Measurements from ENCODE around the gene CAMTA1. TPM values are rescaled to one million over a fixed set of nuclear protein-coding genes. Genes with fewer than 3 reads are reported as not detected.

The CAMTA1 gene
- total and polyA plus RNA-seq, 3 experiments from 2014 or later, result 60.2 to 79.0 (median 61.7) TPM

DNA sequence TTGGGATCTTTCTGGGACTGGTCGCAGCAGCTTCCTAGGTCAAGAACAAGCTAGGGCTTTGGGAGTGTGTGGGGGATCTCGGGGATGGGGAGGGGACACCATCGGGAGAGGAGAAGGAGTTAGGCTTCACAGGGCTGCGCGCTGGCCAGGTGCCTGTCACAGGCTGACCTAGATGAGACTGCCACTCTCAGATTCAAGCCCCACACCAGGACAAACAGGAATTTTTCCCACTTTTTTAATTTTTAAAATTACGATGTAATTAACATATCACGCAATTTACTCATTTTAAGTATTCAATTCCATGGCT, 180.6 kb downstream of the CAMTA1 start:
- ChIA-PET POLR2A (no interaction called here), CTCF (no interaction called here)
- H3K4me3 ChIP-seq (ENCODE audit: low read length), result no peak overlapping the region
- H3K36me3 ChIP-seq (ENCODE audit: insufficient read depth, low read length), result no peaks in the 10 kb centered on the region
- H3K27ac Mint-ChIP-seq, result peak overlapping the region in 1 of 8 donors; percentile 14
- peaks cover 0 to 3% (median 0%) of the 10 kb centered on the region in 5 donors for H3K9me3 Mint-ChIP-seq
- no peaks in the 10 kb centered on the region for H3K36me3 Mint-ChIP-seq
- peaks cover 12 to 30% (median 15%) of the 10 kb centered on the region in 3 donors for H3K4me1 Mint-ChIP-seq
- H3K27me3 Mint-ChIP-seq, result peaks cover 26 to 69% of the 10 kb centered on the region in 2 donors
- no peak overlapping the region for H3K27ac ChIP-seq (ENCODE audit: low read depth, low read length)
- H3K4me3 Mint-ChIP-seq, result no peak overlapping the region
- DNase-seq, result no peak
- H3K4me1 ChIP-seq (ENCODE audit: insufficient read depth, low read length), result peaks cover 24% of the 10 kb centered on the region
- peaks cover 18% of the 10 kb centered on the region for H3K27me3 ChIP-seq (ENCODE audit: insufficient read depth, low read length, poor library complexity, severe bottlenecking)
- no peaks in the 10 kb centered on the region for H3K9me3 ChIP-seq (ENCODE audit: low read length)

- ChIA-PET CTCF (no interaction called here), POLR2A (no interaction called here)
- Histone ChIP-seq H3K36me3 (ENCODE audit: insufficient read depth, low read length) (no peaks in the 10 kb centered on the region), H3K4me3 (ENCODE audit: low read length) (no peak overlapping the region), H3K27ac (ENCODE audit: low read depth, low read length) (no peak overlapping the region), H3K9me3 (ENCODE audit: low read length) (no peaks in the 10 kb centered on the region), H3K4me1 (ENCODE audit: insufficient read depth, low read length) (peaks cover 24% of the 10 kb centered on the region), H3K27me3 (ENCODE audit: insufficient read depth, low read length, poor library complexity, severe bottlenecking) (peaks cover 18% of the 10 kb centered on the region)
- Mint-ChIP-seq H3K4me3 (no peak overlapping the region), H3K36me3 (no peaks in the 10 kb centered on the region), H3K27ac (no peak overlapping the region), H3K9me3 (peaks cover 0 to 3% (median 0%) of the 10 kb centered on the region in 5 donors), H3K4me1 (peaks cover 12 to 30% (median 15%) of the 10 kb centered on the region in 3 donors), H3K27me3 (peaks cover 24 to 65% of the 10 kb centered on the region in 2 donors)
- no peak for DNase-seq
These were observed 181.1 kb downstream of the CAMTA1 start for GRCh38 chr1:6966326-6966725.

DNA sequence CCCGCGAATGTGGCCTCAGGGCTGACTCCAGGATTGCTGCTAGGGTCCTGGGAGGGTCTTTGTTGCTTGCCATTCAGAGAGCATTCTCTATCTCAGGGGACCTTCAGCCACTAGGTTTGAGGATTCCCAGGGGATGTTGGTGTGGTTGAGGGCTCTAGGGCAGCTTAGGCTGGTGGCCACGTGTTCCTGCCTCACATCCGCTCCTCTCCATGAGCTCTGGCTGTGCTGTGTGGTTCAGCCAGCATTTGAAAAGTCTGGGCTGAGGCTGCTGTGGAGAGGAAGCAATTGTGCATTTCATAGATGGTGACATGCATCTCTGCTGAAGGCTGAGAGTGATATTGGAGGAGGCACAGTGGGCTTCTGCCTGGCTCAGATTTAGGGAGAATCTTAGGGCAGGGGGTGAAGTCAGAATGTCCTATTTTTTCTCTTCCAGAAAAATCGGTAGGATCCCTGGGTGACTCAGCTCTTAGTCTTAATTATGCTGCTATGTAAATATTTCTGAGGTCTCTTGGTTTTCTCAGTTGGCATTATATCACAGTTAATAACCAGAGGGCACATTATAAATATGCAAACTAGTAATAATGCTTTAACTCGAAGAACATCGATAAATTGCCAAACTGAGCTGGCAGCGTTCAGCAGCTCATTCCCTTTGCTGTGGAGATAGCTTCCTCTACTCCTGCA, 182.3 kb downstream of the CAMTA1 start:
- peaks cover 24% of the 10 kb centered on the region for H3K4me1 ChIP-seq (ENCODE audit: insufficient read depth, low read length)
- no peaks in the 10 kb centered on the region for H3K9me3 ChIP-seq (ENCODE audit: low read length)
- H3K27me3 Mint-ChIP-seq, result peaks cover 26 to 61% of the 10 kb centered on the region in 2 donors
- ChIA-PET CTCF (no interaction called here), POLR2A (no interaction called here)
- H3K27me3 ChIP-seq (ENCODE audit: insufficient read depth, low read length, poor library complexity, severe bottlenecking), result peaks cover 18% of the 10 kb centered on the region
- H3K4me3 ChIP-seq (ENCODE audit: low read length), result no peak overlapping the region
- no peak for DNase-seq
- no peaks in the 10 kb centered on the region for H3K36me3 ChIP-seq (ENCODE audit: insufficient read depth, low read length)
- no peak overlapping the region for H3K27ac ChIP-seq (ENCODE audit: low read depth, low read length)
- no peaks in the 10 kb centered on the region for H3K36me3 Mint-ChIP-seq
- peaks cover 12 to 27% (median 15%) of the 10 kb centered on the region in 3 donors for H3K4me1 Mint-ChIP-seq
- H3K27ac Mint-ChIP-seq, result no peak overlapping the region
- peaks cover 0 to 3% (median 0%) of the 10 kb centered on the region in 5 donors for H3K9me3 Mint-ChIP-seq
- no peak overlapping the region for H3K4me3 Mint-ChIP-seq

GRCh38 chr1:6969106-6969505, 183.9 kb downstream of the CAMTA1 start:
- Mint-ChIP-seq H3K4me1 (peaks cover 7 to 13% (median 12%) of the 10 kb centered on the region in 3 donors), H3K27me3 (peaks cover 19 to 55% of the 10 kb centered on the region in 2 donors)
- POLR2A ChIA-PET, result no interaction called here

DNA sequence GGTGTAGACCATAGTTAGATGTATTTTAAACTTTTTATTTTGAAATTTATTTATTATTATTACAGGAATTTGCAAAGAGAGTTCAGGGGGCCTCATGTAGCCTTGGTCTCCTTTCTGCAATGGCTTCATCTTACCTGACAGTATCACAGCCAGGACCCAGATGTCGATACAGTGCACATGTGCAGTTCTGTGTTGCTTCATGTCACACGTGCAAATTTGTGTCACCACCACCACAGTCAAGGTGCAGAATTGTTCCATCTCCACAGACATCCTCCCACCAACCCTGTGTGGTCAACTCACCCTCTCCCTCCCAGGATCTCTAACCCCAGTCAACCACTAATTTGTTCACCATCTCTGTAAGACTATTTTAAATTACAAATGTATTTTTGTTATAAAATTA, 184.5 kb downstream of the CAMTA1 start:
- H3K9me3 ChIP-seq (ENCODE audit: low read length), result no peaks in the 10 kb centered on the region
- Mint-ChIP-seq H3K4me3 (no peak overlapping the region), H3K4me1 (peaks cover 5 to 12% (median 11%) of the 10 kb centered on the region in 3 donors), H3K36me3 (no peaks in the 10 kb centered on the region), H3K27ac (no peak overlapping the region), H3K27me3 (peaks cover 18 to 48% of the 10 kb centered on the region in 2 donors), H3K9me3 (peaks cover 0 to 3% (median 0%) of the 10 kb centered on the region in 5 donors)
- H3K4me1 ChIP-seq (ENCODE audit: insufficient read depth, low read length), result peaks cover 20% of the 10 kb centered on the region
- CTCF ChIA-PET, result no interaction called here
- no peak overlapping the region for H3K4me3 ChIP-seq (ENCODE audit: low read length)
- no peak for DNase-seq
- peaks cover 12% of the 10 kb centered on the region for H3K27me3 ChIP-seq (ENCODE audit: insufficient read depth, low read length, poor library complexity, severe bottlenecking)
- H3K36me3 ChIP-seq (ENCODE audit: insufficient read depth, low read length), result no peaks in the 10 kb centered on the region
- no peak overlapping the region for H3K27ac ChIP-seq (ENCODE audit: low read depth, low read length)
- POLR2A ChIA-PET, result no interaction called here

More at GRCh38 chr1:6969106-6969505, 183.9 kb downstream of the CAMTA1 start:
- no peaks in the 10 kb centered on the region for H3K36me3 Mint-ChIP-seq
- Histone ChIP-seq H3K4me1 (ENCODE audit: insufficient read depth, low read length) (peaks cover 20% of the 10 kb centered on the region), H3K4me3 (ENCODE audit: low read length) (no peak overlapping the region), H3K27ac (ENCODE audit: low read depth, low read length) (no peak overlapping the region), H3K27me3 (ENCODE audit: insufficient read depth, low read length, poor library complexity, severe bottlenecking) (peaks cover 13% of the 10 kb centered on the region), H3K9me3 (ENCODE audit: low read length) (no peaks in the 10 kb centered on the region), H3K36me3 (ENCODE audit: insufficient read depth, low read length) (no peaks in the 10 kb centered on the region)
- H3K27ac Mint-ChIP-seq, result peak overlapping the region in 3 of 8 donors; percentile 20 to 83 (median 23)
- CTCF ChIA-PET, result no interaction called here
- H3K9me3 Mint-ChIP-seq, result peaks cover 0 to 3% (median 0%) of the 10 kb centered on the region in 5 donors
- DNase-seq, result no peak
- H3K4me3 Mint-ChIP-seq, result no peak overlapping the region

DNA sequence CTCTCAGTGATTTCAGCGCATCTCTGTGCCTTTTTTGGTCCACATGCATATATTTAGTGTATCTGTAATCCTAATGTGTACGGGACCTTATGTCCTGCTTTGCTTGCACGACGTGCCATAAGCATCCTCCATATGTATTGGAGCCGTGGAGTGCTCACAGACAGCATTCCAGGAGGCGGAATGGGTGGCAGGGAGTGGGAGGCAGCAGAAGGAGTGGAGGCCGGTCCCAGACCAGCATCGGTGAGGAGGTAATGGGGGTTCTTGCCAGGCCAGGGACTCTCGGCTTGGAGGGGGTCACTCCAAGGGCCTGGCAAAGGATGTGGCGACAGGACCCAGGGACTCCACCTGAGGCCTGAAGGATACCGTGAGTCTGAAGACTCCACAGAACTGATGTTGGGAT, 185.0 kb downstream of the CAMTA1 start:
- H3K36me3 ChIP-seq (ENCODE audit: insufficient read depth, low read length), result no peaks in the 10 kb centered on the region
- Mint-ChIP-seq H3K36me3 (no peaks in the 10 kb centered on the region), H3K4me1 (peaks cover 5 to 12% (median 11%) of the 10 kb centered on the region in 3 donors), H3K27ac (no peak overlapping the region), H3K9me3 (peaks cover 0 to under 1% (median 0%) of the 10 kb centered on the region in 5 donors), H3K4me3 (no peak overlapping the region), H3K27me3 (peaks cover 18 to 44% of the 10 kb centered on the region in 2 donors)
- H3K27ac ChIP-seq (ENCODE audit: low read depth, low read length), result no peak overlapping the region
- DNase-seq, result no peak
- H3K9me3 ChIP-seq (ENCODE audit: low read length), result no peaks in the 10 kb centered on the region
- H3K27me3 ChIP-seq (ENCODE audit: insufficient read depth, low read length, poor library complexity, severe bottlenecking), result peaks cover 12% of the 10 kb centered on the region
- H3K4me1 ChIP-seq (ENCODE audit: insufficient read depth, low read length), result peaks cover 20% of the 10 kb centered on the region
- ChIA-PET POLR2A (no interaction called here), CTCF (no interaction called here)
- no peak overlapping the region for H3K4me3 ChIP-seq (ENCODE audit: low read length)

DNA sequence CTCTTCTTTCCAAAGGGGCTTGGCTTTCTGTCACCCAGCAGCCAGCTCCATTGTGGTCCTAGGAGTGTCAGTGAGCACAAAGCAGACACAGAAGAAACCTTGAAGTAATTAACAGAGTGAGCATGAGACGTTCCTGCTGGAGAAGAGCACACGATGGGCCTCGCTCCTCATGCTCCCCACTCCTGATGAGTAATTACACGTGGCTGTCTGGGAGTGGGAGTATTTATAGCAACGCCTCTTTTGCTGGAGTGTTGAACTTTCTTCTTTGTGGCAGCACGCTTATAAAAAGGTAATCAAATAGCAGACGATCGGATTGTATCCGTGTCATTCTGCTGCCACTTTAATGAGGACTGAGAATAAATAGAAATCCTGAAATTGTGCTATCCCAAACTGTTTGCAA, 185.8 kb downstream of the CAMTA1 start:
- ChIA-PET CTCF (no interaction called here), POLR2A (no interaction called here)
- no peak for DNase-seq
- Mint-ChIP-seq H3K36me3 (no peaks in the 10 kb centered on the region), H3K4me1 (peaks cover 5 to 12% (median 11%) of the 10 kb centered on the region in 3 donors), H3K27ac (no peak overlapping the region), H3K9me3 (no peaks in the 10 kb centered on the region), H3K4me3 (no peak overlapping the region), H3K27me3 (peaks cover 12 to 39% of the 10 kb centered on the region in 2 donors)
- H3K4me1 ChIP-seq (ENCODE audit: insufficient read depth, low read length), result peaks cover 20% of the 10 kb centered on the region
- no peak overlapping the region for H3K27ac ChIP-seq (ENCODE audit: low read depth, low read length)
- H3K27me3 ChIP-seq (ENCODE audit: insufficient read depth, low read length, poor library complexity, severe bottlenecking), result peaks cover 12% of the 10 kb centered on the region
- no peaks in the 10 kb centered on the region for H3K9me3 ChIP-seq (ENCODE audit: low read length)
- no peak overlapping the region for H3K4me3 ChIP-seq (ENCODE audit: low read length)
- H3K36me3 ChIP-seq (ENCODE audit: insufficient read depth, low read length), result no peaks in the 10 kb centered on the region

DNA sequence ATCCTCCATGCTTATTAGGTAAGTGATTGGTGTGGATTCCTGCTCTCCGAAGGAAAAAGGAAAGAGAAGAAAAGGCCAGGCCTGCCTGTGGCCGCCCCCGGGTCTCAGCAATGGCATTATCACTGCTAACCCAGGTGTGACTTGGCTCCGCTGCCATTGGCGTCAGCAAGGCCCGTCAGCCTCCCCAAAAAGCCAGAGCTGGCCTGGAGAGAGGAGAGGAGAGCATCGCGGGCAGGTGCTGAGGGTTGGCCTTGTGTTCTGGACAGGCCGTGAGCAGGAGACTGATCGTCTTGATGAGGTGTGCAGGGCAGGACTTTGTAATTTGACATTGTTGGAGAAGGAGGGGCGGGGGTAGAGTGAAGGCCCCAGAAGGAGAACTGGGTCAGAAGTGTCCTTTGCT, 186.4 kb downstream of the CAMTA1 start:
- Histone ChIP-seq H3K27me3 (ENCODE audit: insufficient read depth, low read length, poor library complexity, severe bottlenecking) (peaks cover 12% of the 10 kb centered on the region), H3K4me3 (ENCODE audit: low read length) (no peak overlapping the region), H3K9me3 (ENCODE audit: low read length) (no peaks in the 10 kb centered on the region), H3K27ac (ENCODE audit: low read depth, low read length) (no peak overlapping the region), H3K36me3 (ENCODE audit: insufficient read depth, low read length) (no peaks in the 10 kb centered on the region), H3K4me1 (ENCODE audit: insufficient read depth, low read length) (peaks cover 20% of the 10 kb centered on the region)
- H3K36me3 Mint-ChIP-seq, result peaks cover 0 to 4% (median 0%) of the 10 kb centered on the region in 3 donors
- ChIA-PET CTCF (no interaction called here), POLR2A (no interaction called here)
- H3K9me3 Mint-ChIP-seq, result no peaks in the 10 kb centered on the region
- no peak overlapping the region for H3K27ac Mint-ChIP-seq
- H3K4me1 Mint-ChIP-seq, result peaks cover 5 to 12% (median 11%) of the 10 kb centered on the region in 3 donors
- H3K27me3 Mint-ChIP-seq, result peaks cover 6 to 41% of the 10 kb centered on the region in 2 donors
- DNase-seq, result no peak
- no peak overlapping the region for H3K4me3 Mint-ChIP-seq

All from CD8-positive, alpha-beta memory T cell (primary cell).